Hair follicular keratinocyte (primary cell): ENCODE measurements around the gene TAF11L4. TPM values are rescaled to one million over a fixed set of nuclear protein-coding genes. Genes with fewer than 3 reads are reported as not detected.

Source experiments
- total RNA-seq: library from RNA; depleted of rRNA; stranded (reverse); fragments of >200 nt; gene quantifications from 2 replicates; pipeline ENCODE4 v1.2.3, GENCODE V29; 2015

The TAF11L4 gene
- total RNA-seq: not detected in 2 replicates

GRCh38 chr5:17521501-17521900 is at the start of gene TAF11L4:
TSS of gene TAF11L4 (plus strand) at chr5:17521801.

GRCh38 chr5:17497931-17498330 is 23.7 kb upstream of the TAF11L4 start, which contains the start of gene TAF11L2:
TSS of gene TAF11L2 (plus strand) at chr5:17498231.

GRCh38 chr5:17518067-17518466 is 3.5 kb upstream of the TAF11L4 start, which contains the start of gene TAF11L3:
TSS of gene TAF11L3 (plus strand) at chr5:17518367.

GRCh38 chr5:17524935-17525334 is 3.3 kb downstream of the TAF11L4 start, which contains the start of gene TAF11L5:
TSS of gene TAF11L5 (plus strand) at chr5:17525235.

GRCh38 chr5:17528369-17528768 is 6.8 kb downstream of the TAF11L4 start, which contains the start of gene TAF11L6:
TSS of gene TAF11L6 (plus strand) at chr5:17528669.

Other genes with a start within 250 kb of the TAF11L4 start
- not detected in 2 replicates for gene TAF11L2, start 23.6 kb upstream of the TAF11L4 start, total RNA-seq
- gene TAF11L3, start 3.4 kb upstream of the TAF11L4 start, total RNA-seq: not detected in 2 replicates
- not detected in 2 replicates for gene TAF11L5, start 3.4 kb downstream of the TAF11L4 start, total RNA-seq
- not detected in 2 replicates for gene TAF11L6, start 6.9 kb downstream of the TAF11L4 start, total RNA-seq
- not detected in 2 replicates for gene TAF11L7, start 64.0 kb downstream of the TAF11L4 start, total RNA-seq
- not detected in 2 replicates for gene TAF11L8, start 69.2 kb downstream of the TAF11L4 start, total RNA-seq
- gene TAF11L9, start 72.6 kb downstream of the TAF11L4 start, total RNA-seq: not detected in 2 replicates
- not detected in 2 replicates for gene TAF11L10, start 76.0 kb downstream of the TAF11L4 start, total RNA-seq
- not detected in 2 replicates for gene TAF11L11, start 82.4 kb downstream of the TAF11L4 start, total RNA-seq
- gene TAF11L12, start 88.6 kb downstream of the TAF11L4 start, total RNA-seq: not detected in 2 replicates
- gene TAF11L13, start 110.3 kb downstream of the TAF11L4 start, total RNA-seq: not detected in 2 replicates
- gene TAF11L14, start 112.7 kb downstream of the TAF11L4 start, total RNA-seq: not detected in 2 replicates